Stimulated activated CD4-positive, alpha-beta T cell treated with anti-CD3 and anti-CD28 coated beads, TNF-alpha, amount 100 ng/mL, for 1 hour (primary cell): ENCODE data around the gene ACAA2.

Source experiments
- DNase-seq, 3 donors: peaks; one replicate each; pipeline ENCODE4 v3.0.0-alpha.2; 2020; ENCODE audit warnings: low read depth in 3 of 3, low spot score in 1 of 3

ACAA2 gene, protein sequence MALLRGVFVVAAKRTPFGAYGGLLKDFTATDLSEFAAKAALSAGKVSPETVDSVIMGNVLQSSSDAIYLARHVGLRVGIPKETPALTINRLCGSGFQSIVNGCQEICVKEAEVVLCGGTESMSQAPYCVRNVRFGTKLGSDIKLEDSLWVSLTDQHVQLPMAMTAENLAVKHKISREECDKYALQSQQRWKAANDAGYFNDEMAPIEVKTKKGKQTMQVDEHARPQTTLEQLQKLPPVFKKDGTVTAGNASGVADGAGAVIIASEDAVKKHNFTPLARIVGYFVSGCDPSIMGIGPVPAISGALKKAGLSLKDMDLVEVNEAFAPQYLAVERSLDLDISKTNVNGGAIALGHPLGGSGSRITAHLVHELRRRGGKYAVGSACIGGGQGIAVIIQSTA

DNA sequence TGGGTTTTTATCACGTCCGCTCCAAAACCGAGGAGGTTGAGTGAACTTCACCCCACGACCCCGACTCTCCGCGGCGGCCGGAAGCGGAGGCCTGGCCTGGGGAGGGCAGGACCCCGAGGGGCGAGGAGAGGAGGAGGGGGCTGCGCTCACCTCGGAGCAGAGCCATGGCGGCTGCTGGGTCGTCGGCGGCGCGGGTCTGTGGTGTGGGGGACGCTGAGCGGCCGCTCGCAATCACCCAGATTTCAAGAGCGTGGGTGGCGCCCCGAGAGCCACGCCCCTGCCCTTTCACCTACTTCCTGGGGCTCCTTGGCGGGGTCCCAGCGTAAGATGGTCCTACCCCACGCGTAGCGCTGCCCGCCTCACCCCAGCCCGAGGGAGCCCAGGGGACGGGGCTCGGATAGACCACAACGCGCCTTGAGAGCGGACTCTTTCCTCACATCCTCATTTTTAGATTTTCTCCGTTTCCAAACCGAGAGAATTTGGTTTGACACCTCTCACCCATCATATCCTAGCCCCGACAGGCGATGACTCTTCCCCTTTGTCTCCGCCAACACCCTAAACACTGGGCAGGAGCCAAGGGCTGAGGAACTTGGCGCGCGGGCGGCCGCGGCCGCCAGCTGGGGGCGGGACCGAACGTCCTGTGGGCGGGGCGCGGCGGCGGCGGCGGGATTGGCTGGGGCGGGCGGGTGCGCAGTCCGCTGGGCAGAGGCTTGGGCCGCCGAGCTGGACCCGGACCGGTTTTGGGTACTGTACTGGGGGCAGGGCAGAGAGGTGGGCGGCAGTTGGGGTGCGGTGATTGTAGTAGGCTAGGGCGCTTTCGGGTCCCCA is at the start of gene ACAA2:
TSS of gene ACAA2 (minus strand) at position 215 of the 828 bp plus-strand sequence. CDS start at position 166, 49 bp downstream.
- peak; percentile 42 to 70 (median 60) for DNase-seq

DNA sequence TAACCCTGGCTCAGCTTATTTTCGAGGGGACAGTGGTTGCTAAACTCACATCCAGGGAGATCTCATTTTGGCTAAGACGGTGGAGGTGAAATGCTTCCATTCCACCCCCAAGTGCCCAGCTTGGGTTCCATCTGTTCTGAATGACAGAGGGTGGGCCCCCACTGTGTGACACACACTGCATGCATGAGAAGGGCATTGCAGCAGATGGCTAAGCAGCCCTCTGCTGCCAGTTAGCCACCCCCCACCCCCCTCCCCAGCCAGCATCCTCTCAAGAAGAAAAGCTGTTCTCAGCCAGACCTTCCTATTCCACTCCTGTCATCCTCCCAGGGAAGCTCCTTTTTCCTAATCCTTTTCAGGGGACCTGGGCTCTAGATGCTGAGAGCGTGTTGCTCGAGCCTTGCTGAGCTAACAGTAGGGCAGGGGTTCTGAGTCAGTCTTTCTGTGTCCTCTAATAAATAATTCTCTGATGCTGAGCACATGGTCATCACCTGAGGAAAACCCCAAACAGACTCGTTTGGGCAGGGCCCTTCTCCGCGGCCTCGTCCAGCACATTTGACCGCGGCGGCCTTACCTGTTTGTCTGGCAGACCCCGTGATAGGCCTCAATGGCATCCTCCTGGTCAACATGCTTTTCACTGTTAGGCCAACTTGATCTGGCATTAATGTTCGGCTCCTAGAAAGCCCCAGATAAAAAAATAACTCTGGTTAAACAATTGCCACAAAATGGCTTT is 49.5 kb upstream of the ACAA2 start:
- DNase-seq, result no peak

DNA sequence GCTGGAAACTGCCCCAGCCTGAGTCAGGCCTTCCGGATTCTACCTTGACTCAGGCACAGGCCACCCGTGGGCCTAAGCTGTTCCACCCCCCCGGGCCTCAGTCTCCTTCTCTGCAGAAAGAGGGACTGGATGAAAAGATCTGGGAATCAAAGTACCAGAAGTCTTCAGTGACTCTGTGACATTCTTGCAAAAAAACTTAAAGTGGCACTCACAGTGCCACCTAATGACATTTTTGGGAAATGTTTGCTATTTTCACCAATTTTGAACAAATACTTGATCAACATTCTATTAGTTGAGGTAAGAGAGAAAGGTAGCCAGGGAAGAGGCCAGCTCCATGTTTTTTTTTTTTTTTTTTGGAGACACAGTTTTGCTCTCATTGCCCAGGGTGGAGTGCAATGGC is 48.3 kb upstream of the ACAA2 start:
- no peak for DNase-seq

DNA sequence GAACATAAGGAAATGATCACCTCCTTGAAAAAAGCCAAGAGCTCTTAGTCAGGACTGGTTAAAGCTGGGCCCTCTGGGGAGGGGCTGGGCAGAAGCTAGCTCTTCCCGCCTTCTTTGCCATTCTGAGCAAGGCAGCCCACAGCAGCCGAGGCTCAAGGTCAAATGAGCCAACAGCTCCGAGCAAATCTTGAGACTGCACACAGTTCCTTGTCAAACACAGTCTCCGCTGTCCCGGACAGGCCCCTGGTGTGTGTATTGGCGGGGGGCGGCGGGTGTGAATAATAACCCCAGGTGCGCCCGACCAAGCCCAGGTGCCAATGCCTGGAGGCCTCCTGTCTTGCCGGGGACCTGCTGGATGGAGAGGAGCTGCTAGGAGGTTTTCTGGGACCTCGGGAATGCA is 46.4 kb upstream of the ACAA2 start:
- DNase-seq, result no peak

DNA sequence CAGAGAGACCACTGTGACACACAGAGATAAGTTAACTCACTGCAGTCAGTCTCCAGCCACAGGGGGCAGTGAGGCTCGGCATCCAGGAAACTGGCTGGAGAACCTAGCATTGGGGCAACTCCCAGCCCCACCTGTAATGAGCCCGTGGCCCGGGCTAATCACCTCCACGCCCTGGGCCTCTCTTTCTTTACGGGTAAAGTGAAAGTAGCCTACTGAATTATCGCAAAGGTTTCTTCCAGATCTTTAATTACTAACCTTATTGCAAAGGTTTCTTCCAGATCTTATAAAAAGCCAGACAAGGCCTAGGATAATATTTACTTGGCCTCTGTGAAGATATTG is 45.7 kb upstream of the ACAA2 start:
- DNase-seq, result no peak

DNA sequence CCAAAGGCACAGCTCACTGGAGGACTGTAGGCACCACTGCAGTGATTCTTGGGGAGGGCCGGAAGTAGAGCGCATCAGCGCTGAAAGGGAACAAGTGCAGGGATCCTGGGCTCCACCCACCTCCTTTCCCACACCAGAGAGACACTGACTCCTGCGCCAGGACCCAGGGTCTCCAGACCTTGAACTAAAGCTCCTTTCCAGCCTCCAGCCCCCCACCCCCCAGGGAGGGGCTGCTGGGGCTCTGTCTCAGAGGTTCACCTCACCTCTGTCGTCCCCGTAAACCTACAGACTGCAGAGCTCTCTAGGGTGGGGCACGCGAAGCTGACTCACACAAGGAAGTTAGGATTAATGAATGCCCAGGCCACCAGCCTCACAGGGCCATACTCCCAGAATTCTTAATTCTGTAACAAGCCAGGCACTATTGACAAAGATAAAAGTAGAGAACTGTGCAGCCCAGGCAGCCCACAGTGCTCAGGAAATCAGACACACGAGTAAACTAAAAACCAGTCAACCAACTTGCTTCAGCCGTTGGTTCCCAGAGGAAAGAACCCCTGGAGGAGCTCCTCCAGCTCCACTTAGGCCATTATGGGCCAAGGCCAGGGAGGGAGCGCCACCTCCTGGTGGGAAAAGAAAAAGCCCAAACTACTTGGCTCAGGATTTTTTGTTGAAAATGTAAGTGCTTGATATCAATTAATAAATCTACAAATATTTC is 45.1 kb upstream of the ACAA2 start:
- peak in 2 of 3 donors; percentile 7 to 42 for DNase-seq

DNA sequence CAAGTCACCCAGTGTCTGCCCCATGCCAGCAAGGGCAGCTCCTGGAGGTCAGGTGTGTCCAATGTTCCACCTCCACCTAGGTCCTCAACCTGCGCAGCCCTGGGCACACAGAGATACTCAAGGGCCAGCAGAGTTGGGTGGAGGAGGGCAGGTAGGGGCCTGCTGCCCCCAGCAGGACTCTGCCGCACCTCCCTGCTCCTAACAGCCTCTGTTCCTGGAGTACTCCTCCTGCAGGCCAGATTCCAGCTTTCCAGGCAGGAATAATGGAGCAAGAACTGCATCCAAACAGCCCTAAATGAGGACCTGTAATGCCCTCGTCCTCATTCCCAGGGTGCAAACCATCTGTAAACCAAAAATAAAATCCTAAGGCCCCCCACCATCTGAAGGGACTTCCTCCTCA is 44.4 kb upstream of the ACAA2 start:
- no peak for DNase-seq

DNA sequence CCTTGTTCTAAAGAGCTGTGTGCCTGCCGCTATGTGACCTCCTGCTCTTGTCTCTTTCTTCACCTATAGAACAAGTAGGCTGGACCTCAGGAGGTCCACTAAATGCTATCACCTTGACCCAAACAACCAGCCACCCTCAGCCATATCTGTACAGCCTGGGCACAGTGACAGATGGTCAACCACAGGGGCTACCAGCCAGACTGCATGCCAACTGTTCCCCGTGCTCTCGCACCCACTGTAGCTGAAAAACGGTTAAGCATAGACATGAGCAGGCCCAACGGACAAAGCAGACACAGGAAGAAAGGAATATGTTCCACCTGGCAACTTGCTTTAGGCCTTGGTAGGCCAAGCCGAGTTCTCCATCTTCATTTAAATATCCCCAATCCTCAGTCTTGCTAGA is 43.2 kb upstream of the ACAA2 start:
- no peak for DNase-seq

DNA sequence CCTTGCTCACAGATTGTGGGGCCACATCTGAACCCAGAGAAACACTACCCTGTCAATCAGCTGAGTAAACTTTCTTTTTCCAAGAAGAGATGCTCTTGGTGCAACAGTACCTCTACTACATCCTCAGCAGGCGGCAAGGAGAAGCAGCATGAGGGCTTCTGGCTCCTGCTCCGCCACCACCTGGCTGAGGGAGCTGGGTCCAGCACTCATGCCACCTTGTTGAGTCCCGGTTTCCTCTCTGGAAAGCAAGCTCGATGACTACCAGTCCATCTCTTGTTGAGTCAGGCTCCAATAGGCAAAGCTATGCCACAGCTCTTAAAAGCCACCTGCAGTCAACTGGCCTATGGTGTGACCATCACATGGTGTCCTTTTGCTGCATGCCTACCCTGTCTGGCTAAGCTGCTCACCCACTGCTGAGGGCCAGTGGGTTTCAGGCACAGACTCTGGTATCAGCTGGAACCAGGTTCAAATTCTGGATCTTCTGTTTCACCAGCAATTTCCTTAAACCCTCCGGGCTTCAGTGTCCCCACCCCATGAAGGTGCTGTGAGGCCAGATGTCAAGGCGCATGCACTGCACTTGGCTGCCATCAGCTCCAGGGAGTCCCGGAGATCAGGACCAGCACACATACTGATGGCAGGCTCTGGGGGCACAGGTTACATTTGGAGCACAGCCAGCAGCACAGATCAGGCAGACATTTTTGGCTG is 42.5 kb upstream of the ACAA2 start:
- no peak for DNase-seq

DNA sequence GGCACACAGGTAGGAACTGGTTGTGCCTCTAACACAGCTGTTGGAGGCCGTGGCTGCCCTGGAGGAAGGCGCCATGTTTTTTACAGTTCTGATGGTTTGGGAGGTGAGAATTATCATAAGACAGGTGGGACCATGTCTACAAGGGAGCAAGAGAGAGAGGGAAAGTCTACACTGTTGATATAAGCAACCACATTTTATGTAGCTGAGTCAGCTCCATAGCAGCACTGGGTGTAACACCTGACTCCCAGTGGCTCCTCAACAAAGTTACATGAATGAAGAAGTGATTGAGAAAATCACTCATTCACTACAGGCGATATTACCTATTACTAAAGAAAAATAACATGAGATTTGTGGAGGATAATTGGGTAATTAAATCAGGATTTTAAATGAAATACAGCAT is 41.3 kb upstream of the ACAA2 start:
- DNase-seq, result no peak

DNA sequence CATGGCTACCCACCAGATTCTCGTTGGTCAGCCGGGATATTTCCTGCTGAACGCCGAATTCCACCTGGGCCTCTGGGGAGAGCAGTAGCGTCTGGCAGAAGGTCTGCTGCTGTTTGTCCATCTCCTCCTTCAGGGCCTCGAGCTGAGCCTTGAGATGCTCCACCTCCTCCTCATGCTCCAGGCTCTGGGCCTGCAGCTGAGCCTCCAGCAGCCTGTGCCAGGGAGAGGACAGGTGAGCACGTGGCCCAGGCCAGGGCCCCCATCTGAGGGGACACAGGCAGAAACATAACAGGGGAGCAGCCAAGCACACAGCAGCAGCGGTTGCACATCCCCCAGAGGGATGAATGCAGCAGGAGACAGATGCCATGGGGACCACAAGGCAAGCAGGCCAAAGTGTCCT is 40.1 kb upstream of the ACAA2 start:
- no peak for DNase-seq

DNA sequence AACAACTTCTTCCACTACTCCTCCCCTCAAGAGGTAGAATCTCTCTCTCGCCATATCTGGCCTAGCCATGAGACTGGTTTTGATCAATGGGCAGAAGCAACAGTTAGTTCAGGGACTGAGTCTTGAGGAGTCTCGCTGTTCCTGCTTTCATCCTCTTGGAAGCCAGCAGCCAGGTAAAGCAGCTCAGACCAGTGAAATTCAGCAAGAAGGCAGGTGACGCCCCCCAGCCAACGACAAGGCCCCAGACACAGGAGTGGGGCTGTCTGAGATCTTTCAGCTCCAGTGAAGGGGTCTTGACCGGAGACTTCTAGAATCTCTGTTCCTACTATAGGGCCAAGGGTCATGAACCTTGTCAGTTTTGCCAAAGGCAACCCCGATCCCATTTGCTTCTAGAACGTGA is 39.7 kb upstream of the ACAA2 start:
- DNase-seq, result no peak

DNA sequence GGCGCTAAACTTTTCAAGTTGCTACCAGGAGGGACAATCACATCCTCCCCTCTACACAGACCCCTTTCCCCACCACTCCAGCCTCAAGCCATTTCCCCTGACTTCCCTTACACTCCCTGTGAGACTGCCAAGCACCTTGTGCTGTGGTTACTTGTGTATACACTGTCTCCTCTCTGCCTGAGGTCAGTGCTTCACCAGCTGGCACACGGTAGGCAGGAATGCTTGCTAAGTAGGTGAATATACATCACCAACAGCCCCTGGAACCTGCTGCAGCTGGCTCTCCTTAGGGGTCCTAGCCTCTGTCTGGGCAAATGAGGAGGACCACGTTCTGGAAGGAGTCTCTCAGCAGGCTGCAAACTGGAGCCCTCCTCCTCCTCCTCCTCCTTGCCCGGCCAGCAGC is 38.3 kb upstream of the ACAA2 start:
- DNase-seq, result no peak

DNA sequence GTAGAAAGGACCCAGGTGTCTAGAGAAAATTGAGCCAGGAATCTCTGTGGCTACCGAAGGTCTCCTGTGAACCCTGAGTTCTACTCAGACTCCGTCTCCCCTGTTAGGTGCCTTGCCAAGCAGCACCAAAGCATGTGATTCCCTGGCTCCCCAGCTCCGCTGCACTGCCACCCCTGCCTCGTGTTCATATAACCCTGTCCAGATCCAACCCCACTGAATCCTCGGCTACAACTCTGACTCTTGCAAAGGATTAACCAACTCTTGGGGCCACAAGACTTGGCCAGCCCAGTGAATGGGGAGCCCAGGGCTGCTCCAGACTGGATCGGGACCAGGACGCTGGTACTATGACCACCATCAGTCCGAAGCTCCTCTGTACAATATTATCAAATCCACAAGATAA is 37.3 kb upstream of the ACAA2 start:
- no peak for DNase-seq

DNA sequence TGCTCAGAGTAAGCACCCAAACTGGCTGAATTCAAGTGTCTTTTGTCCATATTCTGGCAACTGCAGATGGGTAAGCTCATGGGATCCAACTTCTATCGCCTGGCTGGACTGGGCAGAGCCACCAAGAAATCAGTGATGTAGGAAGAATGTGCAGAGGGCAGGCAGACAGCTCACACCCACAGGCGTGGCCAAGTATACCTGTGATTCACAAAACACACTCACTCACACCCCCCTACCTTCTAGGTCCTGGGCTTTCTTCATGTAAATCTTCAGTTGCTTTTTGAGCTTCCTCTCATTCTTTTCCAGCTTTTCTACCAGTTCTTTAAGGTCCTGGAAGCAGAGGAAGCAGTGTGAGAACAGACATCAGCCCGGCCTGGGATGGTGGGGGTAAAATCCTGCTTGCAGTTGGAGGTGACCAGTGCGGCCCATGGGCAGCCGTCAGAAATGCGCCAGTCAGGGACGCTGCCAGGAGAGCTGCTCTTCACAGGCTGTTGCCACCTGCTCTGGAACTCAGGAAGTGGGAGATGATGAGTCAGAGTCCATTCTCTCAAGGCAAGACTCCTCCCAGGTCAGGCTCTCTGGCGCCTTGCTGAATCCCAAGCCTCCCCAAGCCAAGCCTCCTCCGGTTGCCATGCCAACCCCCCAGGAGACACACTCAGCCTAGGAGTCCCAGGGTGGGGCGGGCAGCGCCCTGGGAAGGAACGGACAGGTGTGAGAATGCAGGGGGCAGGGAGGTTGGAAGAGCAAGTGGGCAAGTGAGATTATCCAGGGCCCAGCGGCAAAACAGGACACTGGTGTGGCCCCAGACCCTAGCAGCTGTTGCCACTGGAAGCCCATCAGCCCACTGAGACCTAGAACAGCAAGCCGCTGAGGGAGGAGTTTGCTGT is 36.2 kb upstream of the ACAA2 start:
- no peak for DNase-seq

DNA sequence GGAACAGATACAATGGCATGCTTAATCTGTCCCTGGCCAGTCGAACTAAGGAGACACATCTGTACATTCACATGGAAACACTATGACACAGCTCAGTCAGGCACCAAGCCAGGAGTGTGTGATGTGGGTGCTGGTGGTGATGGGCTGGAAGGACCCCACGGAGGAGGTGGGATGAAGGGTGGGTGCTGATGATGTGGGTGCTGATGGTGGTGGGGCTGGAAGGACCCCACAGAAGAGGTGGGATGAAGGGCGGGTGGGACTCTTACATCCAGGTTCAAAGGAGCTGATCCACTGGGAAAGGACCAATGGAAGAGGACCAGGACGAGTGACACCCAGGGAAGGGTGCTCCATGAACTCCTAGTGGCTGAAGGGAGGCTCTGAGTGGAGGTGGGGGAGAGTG is 34.8 kb upstream of the ACAA2 start:
- DNase-seq, result no peak

DNA sequence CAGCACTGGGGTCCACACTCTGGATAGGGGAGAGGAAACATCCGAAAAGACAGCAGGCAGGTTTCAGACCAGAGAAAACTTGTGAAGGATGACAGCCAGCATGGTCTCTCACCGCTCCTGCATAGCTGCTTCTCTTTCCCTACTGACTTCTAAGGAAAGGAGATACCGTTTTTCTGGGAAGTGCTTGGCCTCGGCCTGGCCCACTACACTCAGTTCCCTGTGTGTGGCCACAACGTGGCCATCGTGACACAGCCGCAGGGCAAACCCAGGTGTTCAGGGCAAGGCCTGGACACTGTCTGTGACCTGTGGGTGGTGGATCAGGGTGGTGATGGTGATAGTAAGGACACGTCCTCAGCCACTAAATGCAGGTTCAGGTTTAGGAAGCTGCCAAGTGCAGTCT is 34.2 kb upstream of the ACAA2 start:
- no peak for DNase-seq

DNA sequence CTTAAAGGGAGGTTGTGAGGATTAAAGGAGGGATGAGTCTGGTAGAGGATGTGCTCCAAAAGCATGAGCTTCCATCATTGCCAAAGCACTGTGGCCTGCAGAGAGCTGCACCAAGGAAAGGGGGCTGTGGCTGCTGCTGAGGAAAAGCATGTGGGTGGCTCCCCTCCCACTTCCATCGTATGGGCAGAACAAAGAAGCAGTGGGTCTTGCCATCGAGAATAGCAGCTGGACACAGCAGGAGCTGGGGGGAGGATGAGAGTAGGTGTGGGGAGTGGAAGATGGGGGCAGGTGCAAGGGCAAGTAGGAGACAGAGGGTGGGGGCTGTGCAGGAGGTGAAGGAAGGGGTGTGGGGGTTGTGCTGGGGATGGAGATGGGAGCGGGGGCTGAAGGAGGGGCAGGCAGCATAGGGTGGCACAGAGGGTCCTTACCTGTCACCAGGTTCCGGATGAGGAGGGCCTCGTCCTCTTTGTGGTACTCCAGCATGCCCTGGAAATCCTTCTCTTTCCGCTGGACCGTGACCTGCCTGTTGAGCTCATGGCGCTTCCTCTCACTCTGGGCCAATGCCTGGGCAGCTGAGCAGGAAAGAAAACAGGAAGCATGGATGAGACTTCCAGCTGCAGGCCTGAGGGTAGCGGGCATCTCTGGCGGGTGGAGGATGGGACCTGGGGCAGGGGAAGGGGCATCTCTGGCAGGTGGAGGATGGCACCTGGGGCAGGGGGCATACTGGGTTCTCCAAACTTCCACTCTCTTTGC is 33.6 kb upstream of the ACAA2 start:
- no peak for DNase-seq

DNA sequence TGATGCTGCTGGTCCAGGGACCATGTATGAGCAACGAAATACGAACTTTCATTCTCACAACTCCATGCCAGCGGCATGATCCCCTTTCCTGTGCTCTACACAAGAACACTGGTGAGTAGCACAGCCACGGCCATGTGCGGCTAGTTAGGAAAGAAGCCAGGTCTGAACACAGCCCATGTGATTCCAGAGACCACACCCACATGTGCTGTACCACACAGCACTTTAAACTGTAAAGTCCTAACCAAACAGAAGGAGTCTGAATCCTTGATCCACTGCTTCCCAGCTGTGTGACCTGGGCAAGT is 33.0 kb upstream of the ACAA2 start:
- no peak for DNase-seq
